Fibroblast of lung (primary cell): ENCODE measurements around the gene TIMELESS. TPM values are rescaled to one million over a fixed set of nuclear protein-coding genes. Genes with fewer than 3 reads are reported as not detected.

Experiments
- DNase-seq, 2 donors: peaks; one replicate each; pipeline versions ENCODE4 v3.0.0 to v3.0.0-alpha.2; 2010; ENCODE audit warnings: low read depth in 2 of 2
- H2AFZ ChIP-seq: 2 replicates; pipeline ENCODE4 v1.5.1; 2012; ENCODE audit warnings: low read length, control low read depth, inconsistent platforms
- H3K27ac ChIP-seq: 2 replicates; pipeline ENCODE4 v1.5.1; 2011; ENCODE audit warnings: low read length, control low read depth; ENCODE audit not compliant: insufficient read depth
- H3K27me3 ChIP-seq: 2 replicates; pipeline ENCODE4 v1.5.1; 2011; ENCODE audit warnings: mild to moderate bottlenecking, low read length; ENCODE audit not compliant: control insufficient read depth, insufficient read depth
- H3K36me3 ChIP-seq: 2 replicates; pipeline ENCODE4 v1.5.1; 2011; ENCODE audit warnings: low read length; ENCODE audit not compliant: control insufficient read depth, insufficient read depth
- H3K4me1 ChIP-seq: 2 replicates; pipeline ENCODE4 v1.5.1; 2011; ENCODE audit warnings: low read length; ENCODE audit not compliant: control insufficient read depth, insufficient read depth; ENCODE audit errors: extremely low read depth
- H3K4me2 ChIP-seq: 2 replicates; pipeline ENCODE4 v1.5.1; 2011; ENCODE audit warnings: low read length, control low read depth; ENCODE audit not compliant: insufficient read depth; ENCODE audit errors: extremely low read depth
- H3K4me3 ChIP-seq, 4 experiments: fragments of 200-600 bp in 1 of 4; sonication (generic) in 1 of 4; replicated peaks in 1 of 4; 2 replicates each; pipeline ENCODE4 v1.5.1; 2011 to 2016; ENCODE audit warnings: low read length in 4 of 4, low read depth in 3 of 4, mild to moderate bottlenecking in 3 of 4, control low read depth in 2 of 4, inconsistent platforms in 1 of 4, mixed read lengths in 1 of 4; ENCODE audit not compliant: insufficient read depth in 1 of 4; ENCODE audit errors: control extremely low read depth in 1 of 4
- H3K79me2 ChIP-seq: 2 replicates; pipeline ENCODE4 v1.5.1; 2012; ENCODE audit warnings: mild to moderate bottlenecking, low read length, inconsistent platforms; ENCODE audit not compliant: control insufficient read depth, insufficient read depth
- H3K9ac ChIP-seq: 2 replicates; pipeline ENCODE4 v1.5.1; 2011; ENCODE audit warnings: mild to moderate bottlenecking, low read length, control low read depth; ENCODE audit not compliant: insufficient read depth
- H3K9me3 ChIP-seq: 2 replicates; pipeline ENCODE4 v1.5.1; 2012; ENCODE audit warnings: low read depth, low read length; ENCODE audit not compliant: control insufficient read depth, insufficient read depth
- H4K20me1 ChIP-seq: 2 replicates; pipeline ENCODE4 v1.5.1; 2011; ENCODE audit warnings: low read length; ENCODE audit not compliant: control insufficient read depth, insufficient read depth; ENCODE audit errors: extremely low read depth
- EZH2 ChIP-seq: IDR thresholded peaks from 2 replicates; pipeline ENCODE4 v1.5.1; 2012; ENCODE audit warnings: low read length, control low read depth, mild to moderate bottlenecking; ENCODE audit errors: missing control alignments
- polyA plus RNA-seq, 2 donors: library from polyadenylated mRNA; depleted of rRNA in 1 of 2; stranded (reverse) in 1 of 2; unstranded in 1 of 2; fragments of >200 nt; gene quantifications; 2 replicates each; pipeline ENCODE4 v1.2.1, GENCODE V29; 2011 to 2012; ENCODE audit warnings: missing spikeins in 1 of 2
- total RNA-seq: library from RNA; depleted of rRNA; stranded (reverse); fragments of >200 nt; gene quantifications from 2 replicates; pipeline ENCODE4 v1.2.1, GENCODE V29; 2014
- TF ChIP-seq, protein P1 (sequence below), 2 donors: IDR thresholded peaks in 1 of 2; conservative IDR thresholded peaks in 1 of 2; 1 replicate in 1 of 2; 2 replicates in 1 of 2; pipeline ENCODE4 v1.5.1; 2011 to 2012; ENCODE audit warnings: low read length in 2 of 2, control low read depth in 1 of 2, inconsistent platforms in 1 of 2, low read depth in 1 of 2, mild to moderate bottlenecking in 1 of 2

The TIMELESS gene
- total and polyA plus RNA-seq, 2 donors (not counting 1 experiment from before 2014, with no cell fraction given), result 1.2 to 5.9 TPM

DNA sequence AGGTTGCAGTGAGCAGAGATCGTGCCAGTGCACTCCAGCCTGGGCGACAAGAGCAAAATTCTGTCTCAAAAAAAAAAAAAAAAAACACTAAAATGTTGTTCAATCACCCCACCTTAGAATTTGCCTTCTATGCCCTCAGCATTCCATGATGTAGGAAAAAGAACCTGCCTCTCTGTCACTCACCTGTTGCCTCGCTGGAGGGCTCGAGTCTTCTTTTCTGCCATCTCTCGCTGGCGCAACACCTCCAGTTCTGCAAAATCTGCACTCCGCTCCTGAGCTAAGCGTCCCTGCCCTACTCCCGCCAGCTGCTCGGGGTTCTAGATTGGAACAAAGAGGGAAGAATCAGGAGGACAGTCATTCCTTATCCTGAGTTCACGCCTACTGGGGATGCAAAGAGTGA lies 17.9 kb downstream of the TIMELESS start:
- Histone ChIP-seq H3K4me2 (no peak overlapping the region), H3K36me3 (peaks cover 4% of the 10 kb centered on the region), H3K9ac (no peak overlapping the region), H3K4me1 (no peaks in the 10 kb centered on the region), H3K27ac (no peak overlapping the region), H3K79me2 (peaks cover 3% of the 10 kb centered on the region), H2AFZ (no peak overlapping the region), H3K9me3 (no peaks in the 10 kb centered on the region), H3K27me3 (no peaks in the 10 kb centered on the region), H3K4me3 (no peak overlapping the region), H4K20me1 (no peaks in the 10 kb centered on the region)
- no peak for TF ChIP-seq EZH2
- TF ChIP-seq, protein P1, sequence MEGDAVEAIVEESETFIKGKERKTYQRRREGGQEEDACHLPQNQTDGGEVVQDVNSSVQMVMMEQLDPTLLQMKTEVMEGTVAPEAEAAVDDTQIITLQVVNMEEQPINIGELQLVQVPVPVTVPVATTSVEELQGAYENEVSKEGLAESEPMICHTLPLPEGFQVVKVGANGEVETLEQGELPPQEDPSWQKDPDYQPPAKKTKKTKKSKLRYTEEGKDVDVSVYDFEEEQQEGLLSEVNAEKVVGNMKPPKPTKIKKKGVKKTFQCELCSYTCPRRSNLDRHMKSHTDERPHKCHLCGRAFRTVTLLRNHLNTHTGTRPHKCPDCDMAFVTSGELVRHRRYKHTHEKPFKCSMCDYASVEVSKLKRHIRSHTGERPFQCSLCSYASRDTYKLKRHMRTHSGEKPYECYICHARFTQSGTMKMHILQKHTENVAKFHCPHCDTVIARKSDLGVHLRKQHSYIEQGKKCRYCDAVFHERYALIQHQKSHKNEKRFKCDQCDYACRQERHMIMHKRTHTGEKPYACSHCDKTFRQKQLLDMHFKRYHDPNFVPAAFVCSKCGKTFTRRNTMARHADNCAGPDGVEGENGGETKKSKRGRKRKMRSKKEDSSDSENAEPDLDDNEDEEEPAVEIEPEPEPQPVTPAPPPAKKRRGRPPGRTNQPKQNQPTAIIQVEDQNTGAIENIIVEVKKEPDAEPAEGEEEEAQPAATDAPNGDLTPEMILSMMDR (conservative IDR thresholded peaks at IDR 0.05 in 1 of 2, IDR thresholded peaks at IDR 0.05 in 1 of 2; ENCODE audit: low read depth in 1 of 2, low read length in 2 of 2), result no peak
- no peak for DNase-seq

DNA sequence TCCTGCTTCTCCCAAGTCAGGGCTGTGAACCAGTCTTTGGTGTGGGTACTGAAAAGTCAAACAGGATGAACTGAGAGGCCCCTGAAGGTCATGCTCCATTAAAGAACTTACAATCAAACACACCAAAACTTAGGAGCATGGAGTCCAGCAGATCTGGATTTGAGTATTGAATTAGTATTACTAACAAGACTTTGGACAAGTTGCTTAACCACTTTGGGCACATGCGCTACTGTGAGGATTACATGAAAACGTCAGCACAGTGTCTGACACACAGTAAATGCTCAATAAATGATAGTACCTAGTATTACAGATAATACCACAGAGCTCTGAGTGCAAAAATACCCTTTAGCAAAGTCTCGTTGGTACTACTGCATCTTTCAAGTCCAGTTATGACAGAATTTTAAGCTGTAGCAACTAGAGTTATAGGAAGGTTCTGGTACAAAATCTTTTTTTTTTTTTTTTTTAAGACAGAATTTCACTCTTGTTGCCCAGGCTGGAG lies 23.2 kb downstream of the TIMELESS start:
- Histone ChIP-seq H3K9ac (no peak overlapping the region), H3K4me2 (no peak overlapping the region), H4K20me1 (no peaks in the 10 kb centered on the region), H3K4me3 (no peak overlapping the region), H3K79me2 (no peaks in the 10 kb centered on the region), H3K27me3 (no peaks in the 10 kb centered on the region), H3K4me1 (no peaks in the 10 kb centered on the region), H2AFZ (no peak overlapping the region), H3K36me3 (peaks cover 8% of the 10 kb centered on the region), H3K9me3 (no peaks in the 10 kb centered on the region), H3K27ac (no peak overlapping the region)
- TF ChIP-seq, protein P1 (conservative IDR thresholded peaks at IDR 0.05 in 1 of 2, IDR thresholded peaks at IDR 0.05 in 1 of 2; ENCODE audit: low read depth in 1 of 2, low read length in 2 of 2), result no peak
- no peak for TF ChIP-seq EZH2
- no peak for DNase-seq

DNA sequence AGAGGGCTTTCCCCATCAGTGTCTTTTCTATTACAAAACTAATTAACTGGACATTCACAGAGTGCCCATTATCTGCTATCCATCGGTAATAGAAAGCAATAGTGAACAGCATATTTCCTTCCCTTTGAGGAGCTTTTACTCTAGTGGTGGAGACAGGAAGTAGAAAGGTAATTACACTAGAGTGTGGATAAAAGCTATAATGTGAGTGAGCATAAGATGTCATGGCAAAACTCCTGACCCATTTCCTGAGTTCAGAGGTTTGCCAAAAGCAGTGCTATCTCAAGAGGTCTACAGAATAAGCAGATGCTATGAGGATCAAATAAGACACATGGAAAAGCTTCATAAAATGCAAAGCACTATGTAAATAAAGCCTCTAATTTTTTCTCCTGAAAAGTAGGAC lies 24.0 kb downstream of the TIMELESS start:
- Histone ChIP-seq H4K20me1 (no peaks in the 10 kb centered on the region), H3K27ac (no peak overlapping the region), H3K27me3 (no peaks in the 10 kb centered on the region), H3K9ac (no peak overlapping the region), H3K9me3 (no peaks in the 10 kb centered on the region), H3K4me2 (no peak overlapping the region), H3K4me1 (no peaks in the 10 kb centered on the region), H2AFZ (no peak overlapping the region), H3K36me3 (peaks cover 11% of the 10 kb centered on the region), H3K79me2 (no peaks in the 10 kb centered on the region), H3K4me3 (no peak overlapping the region)
- DNase-seq, result no peak
- no peak for TF ChIP-seq EZH2
- TF ChIP-seq, protein P1 (conservative IDR thresholded peaks at IDR 0.05 in 1 of 2, IDR thresholded peaks at IDR 0.05 in 1 of 2; ENCODE audit: low read depth in 1 of 2, low read length in 2 of 2), result no peak
